Neural cell (in vitro differentiated cells): ENCODE measurements around the gene FBXO8. TPM values are rescaled to one million over a fixed set of nuclear protein-coding genes. Genes with fewer than 3 reads are reported as not detected.

Source experiments
- H2AFZ ChIP-seq: fragments of 200-600, 300-800 bp; sonication (generic), shearing (Covaris generic); 2 replicates; pipeline ENCODE4 v1.6.0; 2014; ENCODE audit warnings: low read depth, mild to moderate bottlenecking, antibody characterized with exemption, low read length, moderate library complexity
- H3F3A ChIP-seq: fragments of 200-600 bp; shearing (Covaris generic); 2 replicates; pipeline ENCODE4 v1.6.1; 2016; ENCODE audit warnings: mild to moderate bottlenecking, moderate library complexity, mixed read lengths, antibody characterized with exemption, low read length; ENCODE audit not compliant: insufficient read depth, poor library complexity, severe bottlenecking
- H3K27ac ChIP-seq: fragments of 200-600, 300-800 bp; sonication (generic), shearing (Covaris generic); 2 replicates; pipeline ENCODE4 v1.5.1; 2014; ENCODE audit warnings: mild to moderate bottlenecking, low read length, moderate library complexity
- H3K27me3 ChIP-seq: fragments of 300-800, 200-600 bp; sonication (generic), shearing (Covaris generic); 2 replicates; pipeline ENCODE4 v1.6.0; 2014; ENCODE audit warnings: mild to moderate bottlenecking, low read depth, low read length, moderate library complexity; ENCODE audit not compliant: insufficient read depth
- H3K36me3 ChIP-seq: fragments of 300-800, 200-600 bp; sonication (generic), shearing (Covaris generic); 2 replicates; pipeline ENCODE4 v1.5.1; 2014; ENCODE audit warnings: mild to moderate bottlenecking, antibody characterized with exemption, low read length, moderate library complexity; ENCODE audit not compliant: insufficient read depth
- H3K4me2 ChIP-seq: fragments of 300-800, 200-600 bp; sonication (generic), shearing (Covaris generic); 2 replicates; pipeline ENCODE4 v1.6.0; 2014; ENCODE audit warnings: mild to moderate bottlenecking, low read length
- H3K4me3 ChIP-seq: fragments of 300-800, 200-600 bp; sonication (generic), shearing (Covaris generic); 2 replicates; pipeline ENCODE4 v1.5.1; 2014; ENCODE audit warnings: mild to moderate bottlenecking, low read length, moderate library complexity
- H3K79me2 ChIP-seq: fragments of 200-600 bp; shearing (Covaris generic); replicated peaks from 2 replicates; pipeline ENCODE4 v1.6.0; 2014; ENCODE audit warnings: mild to moderate bottlenecking, low read length, moderate library complexity; ENCODE audit not compliant: insufficient read depth
- H3K9ac ChIP-seq: fragments of 300-800, 200-600 bp; sonication (generic), shearing (Covaris generic); 2 replicates; pipeline ENCODE4 v1.6.1; 2016; ENCODE audit warnings: mild to moderate bottlenecking, low read length, mixed read lengths
- H3K9me2 ChIP-seq: fragments of 200-600 bp; shearing (Covaris generic); 2 replicates; pipeline ENCODE4 v1.6.1; 2016; ENCODE audit warnings: mild to moderate bottlenecking, low read length, mixed read lengths; ENCODE audit not compliant: insufficient read depth
- H3K9me3 ChIP-seq: fragments of 200-600, 300-800 bp; sonication (generic), shearing (Covaris generic); 2 replicates; pipeline ENCODE4 v1.6.1; 2016; ENCODE audit warnings: mild to moderate bottlenecking, mixed run types, low read length, moderate library complexity, mixed read lengths
- H4K20me1 ChIP-seq: fragments of 200-600 bp; shearing (Covaris generic); 2 replicates; pipeline ENCODE4 v1.6.1; 2016; ENCODE audit warnings: mild to moderate bottlenecking, mixed run types; ENCODE audit not compliant: insufficient read depth
- EP300 ChIP-seq: fragments of 450-650 bp; conservative IDR thresholded peaks from 2 replicates; pipeline ENCODE4 v1.6.1; 2014; ENCODE audit warnings: antibody characterized with exemption, mild to moderate bottlenecking, moderate library complexity; ENCODE audit not compliant: poor library complexity, severe bottlenecking
- EZH2 ChIP-seq: fragments of 200-600, 300-800 bp; shearing (Covaris generic), sonication (generic); IDR thresholded peaks from 2 replicates; pipeline ENCODE4 v1.6.1; 2014; ENCODE audit warnings: antibody characterized with exemption, low read length, borderline replicate concordance, mild to moderate bottlenecking; ENCODE audit not compliant: insufficient read depth, poor library complexity, severe bottlenecking
- MXI1 ChIP-seq: fragments of 450-650 bp; conservative IDR thresholded peaks from 2 replicates; pipeline ENCODE4 v1.6.1; 2014; ENCODE audit warnings: antibody characterized with exemption, mild to moderate bottlenecking; ENCODE audit not compliant: poor library complexity, severe bottlenecking
- POLR2AphosphoS5 ChIP-seq: IDR thresholded peaks from 2 replicates; pipeline ENCODE4 v1.6.1; 2012
- RAD21 ChIP-seq: fragments of 450-650 bp; conservative IDR thresholded peaks from 2 replicates; pipeline ENCODE4 v1.6.1; 2014; ENCODE audit warnings: antibody characterized with exemption, mild to moderate bottlenecking, moderate library complexity
- SMC3 ChIP-seq: fragments of 450-650 bp; conservative IDR thresholded peaks from 2 replicates; pipeline ENCODE4 v1.6.1; 2014; ENCODE audit warnings: antibody characterized with exemption, mild to moderate bottlenecking, moderate library complexity; ENCODE audit not compliant: poor library complexity
- TAF1 ChIP-seq: IDR thresholded peaks from 2 replicates; pipeline ENCODE4 v1.6.1; 2012; ENCODE audit warnings: low read depth
- polyA plus RNA-seq: library from polyadenylated mRNA; depleted of rRNA; stranded (reverse); fragments of >200 nt; gene quantifications from 2 replicates; pipeline ENCODE4 v1.2.3, GENCODE V29; 2014
- TF ChIP-seq, protein P1 (sequence below): fragments of 450-650 bp; IDR thresholded peaks from 2 replicates; pipeline ENCODE4 v1.5.1; 2014; ENCODE audit warnings: antibody characterized with exemption, mild to moderate bottlenecking, moderate library complexity; ENCODE audit not compliant: poor library complexity, severe bottlenecking
- TF ChIP-seq, protein P2 (sequence below): IDR thresholded peaks from 2 replicates; pipeline ENCODE4 v1.6.1; 2012; ENCODE audit warnings: borderline replicate concordance

Gene FBXO8
- polyA plus RNA-seq, 1 donor from 2014 or later: 29.3 TPM

DNA sequence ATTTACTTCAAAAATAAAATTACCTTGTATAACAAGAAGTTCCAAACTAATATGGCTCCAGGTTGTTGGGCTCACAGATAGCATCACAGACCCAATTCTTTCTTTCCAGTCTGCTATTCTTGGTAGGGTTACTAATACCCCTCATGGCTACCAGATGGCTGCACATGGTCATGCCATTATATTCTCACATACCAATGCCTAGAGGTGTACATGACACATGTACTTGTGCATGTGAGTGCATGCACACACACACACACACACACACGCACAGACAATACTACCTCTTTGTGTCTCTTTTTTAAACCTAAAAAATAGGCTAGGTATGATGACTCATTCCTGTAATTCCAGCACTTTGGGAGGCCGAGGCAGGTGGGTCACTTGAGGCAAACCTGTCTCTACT lies 31.1 kb downstream of the FBXO8 start (continued):
- no peak for TF ChIP-seq RAD21

DNA sequence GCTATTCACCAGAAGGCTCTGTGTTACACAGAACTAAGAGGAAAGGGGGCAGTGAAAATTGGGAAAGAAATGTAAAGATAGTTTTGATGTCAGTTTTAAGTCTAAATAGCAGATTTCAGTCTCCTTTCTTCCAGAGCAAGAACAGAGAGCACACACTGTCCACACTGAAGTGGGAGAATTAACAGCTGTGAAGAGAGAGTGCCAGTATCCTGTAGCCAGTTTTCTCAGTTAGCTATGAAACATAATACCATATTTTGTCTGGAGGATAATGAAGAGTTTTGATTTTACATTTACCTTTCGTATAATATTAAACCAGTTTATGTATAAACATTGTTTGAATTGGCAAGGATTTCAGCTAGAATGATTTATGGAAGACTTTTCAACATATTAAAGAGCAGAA lies 35.1 kb downstream of the FBXO8 start:
- H3K9ac ChIP-seq: no peak overlapping the region
- H3K79me2 ChIP-seq: no peaks in the 10 kb centered on the region
- no peak overlapping the region for H3K4me3 ChIP-seq
- H2AFZ ChIP-seq: no peak overlapping the region
- H3K27ac ChIP-seq: no peak overlapping the region
- H3K27me3 ChIP-seq: no peaks in the 10 kb centered on the region
- no peak for TF ChIP-seq RAD21
- TF ChIP-seq, protein P1, sequence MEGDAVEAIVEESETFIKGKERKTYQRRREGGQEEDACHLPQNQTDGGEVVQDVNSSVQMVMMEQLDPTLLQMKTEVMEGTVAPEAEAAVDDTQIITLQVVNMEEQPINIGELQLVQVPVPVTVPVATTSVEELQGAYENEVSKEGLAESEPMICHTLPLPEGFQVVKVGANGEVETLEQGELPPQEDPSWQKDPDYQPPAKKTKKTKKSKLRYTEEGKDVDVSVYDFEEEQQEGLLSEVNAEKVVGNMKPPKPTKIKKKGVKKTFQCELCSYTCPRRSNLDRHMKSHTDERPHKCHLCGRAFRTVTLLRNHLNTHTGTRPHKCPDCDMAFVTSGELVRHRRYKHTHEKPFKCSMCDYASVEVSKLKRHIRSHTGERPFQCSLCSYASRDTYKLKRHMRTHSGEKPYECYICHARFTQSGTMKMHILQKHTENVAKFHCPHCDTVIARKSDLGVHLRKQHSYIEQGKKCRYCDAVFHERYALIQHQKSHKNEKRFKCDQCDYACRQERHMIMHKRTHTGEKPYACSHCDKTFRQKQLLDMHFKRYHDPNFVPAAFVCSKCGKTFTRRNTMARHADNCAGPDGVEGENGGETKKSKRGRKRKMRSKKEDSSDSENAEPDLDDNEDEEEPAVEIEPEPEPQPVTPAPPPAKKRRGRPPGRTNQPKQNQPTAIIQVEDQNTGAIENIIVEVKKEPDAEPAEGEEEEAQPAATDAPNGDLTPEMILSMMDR: no peak
- TF ChIP-seq POLR2AphosphoS5: no peak
- TF ChIP-seq MXI1: no peak
- TF ChIP-seq, protein P2, sequence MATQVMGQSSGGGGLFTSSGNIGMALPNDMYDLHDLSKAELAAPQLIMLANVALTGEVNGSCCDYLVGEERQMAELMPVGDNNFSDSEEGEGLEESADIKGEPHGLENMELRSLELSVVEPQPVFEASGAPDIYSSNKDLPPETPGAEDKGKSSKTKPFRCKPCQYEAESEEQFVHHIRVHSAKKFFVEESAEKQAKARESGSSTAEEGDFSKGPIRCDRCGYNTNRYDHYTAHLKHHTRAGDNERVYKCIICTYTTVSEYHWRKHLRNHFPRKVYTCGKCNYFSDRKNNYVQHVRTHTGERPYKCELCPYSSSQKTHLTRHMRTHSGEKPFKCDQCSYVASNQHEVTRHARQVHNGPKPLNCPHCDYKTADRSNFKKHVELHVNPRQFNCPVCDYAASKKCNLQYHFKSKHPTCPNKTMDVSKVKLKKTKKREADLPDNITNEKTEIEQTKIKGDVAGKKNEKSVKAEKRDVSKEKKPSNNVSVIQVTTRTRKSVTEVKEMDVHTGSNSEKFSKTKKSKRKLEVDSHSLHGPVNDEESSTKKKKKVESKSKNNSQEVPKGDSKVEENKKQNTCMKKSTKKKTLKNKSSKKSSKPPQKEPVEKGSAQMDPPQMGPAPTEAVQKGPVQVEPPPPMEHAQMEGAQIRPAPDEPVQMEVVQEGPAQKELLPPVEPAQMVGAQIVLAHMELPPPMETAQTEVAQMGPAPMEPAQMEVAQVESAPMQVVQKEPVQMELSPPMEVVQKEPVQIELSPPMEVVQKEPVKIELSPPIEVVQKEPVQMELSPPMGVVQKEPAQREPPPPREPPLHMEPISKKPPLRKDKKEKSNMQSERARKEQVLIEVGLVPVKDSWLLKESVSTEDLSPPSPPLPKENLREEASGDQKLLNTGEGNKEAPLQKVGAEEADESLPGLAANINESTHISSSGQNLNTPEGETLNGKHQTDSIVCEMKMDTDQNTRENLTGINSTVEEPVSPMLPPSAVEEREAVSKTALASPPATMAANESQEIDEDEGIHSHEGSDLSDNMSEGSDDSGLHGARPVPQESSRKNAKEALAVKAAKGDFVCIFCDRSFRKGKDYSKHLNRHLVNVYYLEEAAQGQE: no peak
- no peak for TF ChIP-seq EP300
- no peak for TF ChIP-seq TAF1
- no peak for TF ChIP-seq EZH2
- no peak for TF ChIP-seq SMC3
- H3K4me2 ChIP-seq: no peak overlapping the region
- H3F3A ChIP-seq: no peaks in the 10 kb centered on the region
- no peaks in the 10 kb centered on the region for H4K20me1 ChIP-seq
- H3K9me2 ChIP-seq: no peaks in the 10 kb centered on the region
- H3K36me3 ChIP-seq: no peaks in the 10 kb centered on the region
- no peaks in the 10 kb centered on the region for H3K9me3 ChIP-seq

DNA sequence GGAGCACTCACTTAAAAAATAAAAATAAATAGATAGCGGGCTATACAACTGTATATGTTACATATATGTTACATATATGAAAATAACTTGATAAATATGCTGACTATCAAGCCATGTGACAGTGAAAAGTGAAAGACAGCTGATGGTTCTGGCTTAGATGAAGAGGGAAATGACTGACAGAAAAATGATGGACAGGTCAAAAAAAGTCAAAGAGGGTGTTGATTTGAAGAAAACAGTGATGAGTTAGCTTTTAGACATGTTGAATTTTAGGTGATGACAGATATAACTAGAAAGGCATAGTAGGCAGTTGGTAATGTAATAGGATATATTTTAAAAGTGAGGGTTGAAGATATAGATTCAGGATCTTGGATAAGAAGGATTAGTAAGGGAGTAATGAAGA lies 37.8 kb downstream of the FBXO8 start:
- Histone ChIP-seq H3K4me2 (no peak overlapping the region), H3K36me3 (peaks cover 4% of the 10 kb centered on the region), H3K79me2 (no peaks in the 10 kb centered on the region), H3K9me3 (no peaks in the 10 kb centered on the region), H2AFZ (no peak overlapping the region), H3F3A (no peaks in the 10 kb centered on the region), H4K20me1 (no peaks in the 10 kb centered on the region), H3K9ac (no peak overlapping the region), H3K27ac (no peak overlapping the region), H3K9me2 (no peaks in the 10 kb centered on the region), H3K27me3 (no peaks in the 10 kb centered on the region), H3K4me3 (no peak overlapping the region)
- no peak for TF ChIP-seq POLR2AphosphoS5
- TF ChIP-seq, protein P1: no peak
- TF ChIP-seq MXI1: no peak
- TF ChIP-seq SMC3: no peak
- TF ChIP-seq EP300: no peak
- TF ChIP-seq EZH2: no peak
- no peak for TF ChIP-seq TAF1
- TF ChIP-seq, protein P2: no peak
- no peak for TF ChIP-seq RAD21
